GM21367 (cell line): ENCODE results near the gene RAD50.

ENCODE experiments used
- ATAC-seq: cut with Tn5 transposase; IDR thresholded peaks from one replicate; pipeline ENCODE4 v1.9.1; 2021; ENCODE audit not compliant: unreplicated experiment

Gene RAD50

GRCh38 chr5:132659598-132660493 is 103.1 kb downstream of the RAD50 start:
- ATAC-seq, result no peak

GRCh38 chr5:132661231-132662003 is 104.6 kb downstream of the RAD50 start:
- ATAC-seq, result no peak

- no peak for ATAC-seq
Observed at GRCh38 chr5:132662004-132662401, 105.2 kb downstream of the RAD50 start.

- ATAC-seq, result peak; percentile 47
Observed at GRCh38 chr5:132662925-132663770, 106.4 kb downstream of the RAD50 start.

- ATAC-seq, result peak; percentile 40
Observed at GRCh38 chr5:132663771-132664695, 107.3 kb downstream of the RAD50 start.

GRCh38 chr5:132664696-132665209 is 108.0 kb downstream of the RAD50 start:
- no peak for ATAC-seq

- no peak for ATAC-seq
Observed at GRCh38 chr5:132665574-132666080, 108.8 kb downstream of the RAD50 start.

GRCh38 chr5:132666310-132667123 is 109.7 kb downstream of the RAD50 start:
- ATAC-seq, result no peak

- ATAC-seq, result no peak
Observed at GRCh38 chr5:132667309-132667708, 110.5 kb downstream of the RAD50 start.

- ATAC-seq, result no peak
Observed at GRCh38 chr5:132667761-132668705, 111.3 kb downstream of the RAD50 start.

- ATAC-seq, result no peak
Observed at GRCh38 chr5:132668706-132669454, 112.1 kb downstream of the RAD50 start.

- ATAC-seq, result no peak
Observed at GRCh38 chr5:132669455-132669820, 112.7 kb downstream of the RAD50 start.

- no peak for ATAC-seq
Observed at GRCh38 chr5:132669966-132670882, 113.4 kb downstream of the RAD50 start.

- ATAC-seq, result no peak
Observed at GRCh38 chr5:132671000-132671399, 114.2 kb downstream of the RAD50 start.

GRCh38 chr5:132673488-132673887 is 116.7 kb downstream of the RAD50 start:
- no peak for ATAC-seq
